ENCODE data around the gene BCDIN3D. TPM values are rescaled to one million over a fixed set of nuclear protein-coding genes. Genes with fewer than 3 reads are reported as not detected.
A peak's percentile ranks its signal among the peaks of the same experiment; 100 is the strongest.
"Not testable (repeated sequence)": the region's sequence is repeated elsewhere in the genome, so short reads cannot be mapped to it uniquely, and the experiment has no call there.

BCDIN3D gene
- total RNA-seq, 1 donor from 2014 or later: 5.3 TPM

- no peak overlapping the region for H3K4me3 Mint-ChIP-seq
- no peak overlapping the region for H3K27ac Mint-ChIP-seq
- peaks cover 2% of the 10 kb centered on the region for H3K27me3 Mint-ChIP-seq (ENCODE audit: low read depth)
- no peak for DNase-seq (ENCODE audit: low spot score in 2 of 2, unreplicated experiment in 2 of 2)
- H3K4me1 Mint-ChIP-seq: peaks cover 32% of the 10 kb centered on the region
- H3K36me3 Mint-ChIP-seq: no peaks in the 10 kb centered on the region
- no peak for TF ChIP-seq CTCF (IDR thresholded peaks at IDR 0.05; ENCODE audit: unreplicated experiment)
- peaks cover 6% of the 10 kb centered on the region for H3K9me3 Mint-ChIP-seq
These were observed 30.5 kb upstream of the BCDIN3D start for GRCh38 chr12:49873361-49873934.

GRCh38 chr12:49872781-49873181 is 29.9 kb upstream of the BCDIN3D start:
- no peaks in the 10 kb centered on the region for H3K36me3 Mint-ChIP-seq
- peaks cover 1% of the 10 kb centered on the region for H3K9me3 Mint-ChIP-seq
- no peak overlapping the region for H3K4me3 Mint-ChIP-seq
- no peak overlapping the region for H3K27ac Mint-ChIP-seq
- H3K27me3 Mint-ChIP-seq (ENCODE audit: low read depth): peaks cover 2% of the 10 kb centered on the region
- no peak for TF ChIP-seq CTCF (IDR thresholded peaks at IDR 0.05; ENCODE audit: unreplicated experiment)
- DNase-seq (ENCODE audit: low spot score in 2 of 2, unreplicated experiment in 2 of 2): no peak
- H3K4me1 Mint-ChIP-seq: peaks cover 38% of the 10 kb centered on the region

GRCh38 chr12:49872381-49872780 is 29.5 kb upstream of the BCDIN3D start:
- no peak overlapping the region for H3K27ac Mint-ChIP-seq
- no peaks in the 10 kb centered on the region for H3K36me3 Mint-ChIP-seq
- no peak for TF ChIP-seq CTCF (IDR thresholded peaks at IDR 0.05; ENCODE audit: unreplicated experiment)
- DNase-seq (ENCODE audit: low spot score in 2 of 2, unreplicated experiment in 2 of 2): no peak
- H3K4me1 Mint-ChIP-seq: peaks cover 42% of the 10 kb centered on the region
- peaks cover 2% of the 10 kb centered on the region for H3K27me3 Mint-ChIP-seq (ENCODE audit: low read depth)
- no peak overlapping the region for H3K4me3 Mint-ChIP-seq
- H3K9me3 Mint-ChIP-seq: no peaks in the 10 kb centered on the region

- DNase-seq (ENCODE audit: low spot score in 2 of 2, unreplicated experiment in 2 of 2); H3K4me3 Mint-ChIP-seq; H3K27me3 Mint-ChIP-seq (ENCODE audit: low read depth); H3K9me3 Mint-ChIP-seq; H3K36me3 Mint-ChIP-seq: not testable (repeated sequence)
- Mint-ChIP-seq H3K4me1 (peaks cover 46% of the 10 kb centered on the region), H3K27ac (peak overlapping the region; percentile 37)
These were observed 28.9 kb upstream of the BCDIN3D start for GRCh38 chr12:49871811-49872251.

- Mint-ChIP-seq H3K4me3 (no peak overlapping the region), H3K27ac (no peak overlapping the region), H3K9me3 (no peaks in the 10 kb centered on the region), H3K36me3 (no peaks in the 10 kb centered on the region), H3K27me3 (ENCODE audit: low read depth) (peaks cover 4% of the 10 kb centered on the region), H3K4me1 (peaks cover 46% of the 10 kb centered on the region)
- no peak for TF ChIP-seq CTCF (IDR thresholded peaks at IDR 0.05; ENCODE audit: unreplicated experiment)
- DNase-seq (ENCODE audit: low spot score in 2 of 2, unreplicated experiment in 2 of 2): no peak
These were observed 28.3 kb upstream of the BCDIN3D start for GRCh38 chr12:49871263-49871561.

- no peak for DNase-seq (ENCODE audit: low spot score in 2 of 2, unreplicated experiment in 2 of 2)
- Mint-ChIP-seq H3K9me3 (no peaks in the 10 kb centered on the region), H3K36me3 (no peaks in the 10 kb centered on the region), H3K4me3 (no peak overlapping the region), H3K27ac (no peak overlapping the region), H3K4me1 (peaks cover 46% of the 10 kb centered on the region), H3K27me3 (ENCODE audit: low read depth) (peaks cover 8% of the 10 kb centered on the region)
- TF ChIP-seq CTCF (IDR thresholded peaks at IDR 0.05; ENCODE audit: unreplicated experiment): no peak
These were observed 27.8 kb upstream of the BCDIN3D start for GRCh38 chr12:49870501-49871262.

All from mesothelial cell of epicardium (in vitro differentiated cells).